GM12878 (cell line): ENCODE results near the gene SMIM5. TPM values are rescaled to one million over a fixed set of nuclear protein-coding genes. Genes with fewer than 3 reads are reported as not detected.

Experiments
- ATAC-seq: fragments of 200-7000 bp; cut with Tn5 transposase; 3 replicates; pipeline ENCODE4 v1.9.1; 2020; ENCODE audit warnings: mild to moderate bottlenecking, moderate library complexity
- BruUV-seq: library from RNA; stranded (reverse); fragments of 400-500 nt; replicated peaks from 2 replicates; lab custom pipeline; 2021; lab: Mats Ljungman, UMichigan
- CTCF ChIA-PET: fragments of 300-600 bp; sonication (Branson Sonifier 250); formaldehyde crosslinking; extraction: SDS; loops from one replicate; lab custom pipeline; 2021; ENCODE audit warnings: inconsistent platforms; lab: Yijun Ruan, JAX
- POLR2A ChIA-PET: fragments of 350-600 bp; formaldehyde crosslinking; extraction: SDS; loops from one replicate; lab custom pipeline; 2021; ENCODE audit warnings: inconsistent platforms; lab: Charles Lee
- RAD21 ChIA-PET: fragments of 300-600 bp; sonication (Branson Sonifier 250); formaldehyde crosslinking; loops from one replicate; lab custom pipeline; 2023; ENCODE audit warnings: antibody characterized with exemption; ENCODE audit not compliant: unreplicated experiment; lab: Charles Lee
- SMC1A ChIA-PET: fragments of 300-600 bp; sonication (Branson Sonifier 250); formaldehyde crosslinking; loops from one replicate; lab custom pipeline; 2023; ENCODE audit not compliant: unreplicated experiment, uncharacterized antibody; lab: Charles Lee
- DNase-seq: peaks from one replicate; pipeline ENCODE4 v3.0.0-alpha.2; 2011; ENCODE audit warnings: low read depth, low spot score
- FAIRE-seq: peaks from 3 replicates; lab custom pipeline; 2011; peaks lifted over from hg19 to GRCh38; lab: Jason Lieb, UNC
- H2AFZ ChIP-seq: 2 replicates; pipeline ENCODE4 v1.6.0; 2011; ENCODE audit warnings: low read depth, low read length, control low read depth; ENCODE audit not compliant: control insufficient read depth
- H3K27ac ChIP-seq: 2 replicates; pipeline ENCODE4 v1.5.1; 2011; ENCODE audit warnings: control low read depth; ENCODE audit not compliant: control insufficient read depth, insufficient read depth
- H3K27me3 ChIP-seq, 2 experiments: replicated peaks in 1 of 2; 2 replicates each; pipeline versions ENCODE4 v1.6.0 to v1.6.1; 2011; ENCODE audit warnings: low read length in 1 of 2; ENCODE audit not compliant: control insufficient read depth in 2 of 2, insufficient read depth in 2 of 2
- H3K36me3 ChIP-seq, 2 experiments: 2 replicates each; pipeline ENCODE4 v1.5.1; 2011; ENCODE audit warnings: low read length in 1 of 2; ENCODE audit not compliant: control insufficient read depth in 2 of 2, insufficient read depth in 2 of 2
- H3K4me1 ChIP-seq: 2 replicates; pipeline ENCODE4 v1.6.1; 2011; ENCODE audit warnings: mild to moderate bottlenecking, low read length, moderate library complexity, mixed read lengths; ENCODE audit not compliant: control insufficient read depth, insufficient read depth
- H3K4me2 ChIP-seq: 2 replicates; pipeline ENCODE4 v1.6.0; 2011; ENCODE audit warnings: control low read depth; ENCODE audit not compliant: control insufficient read depth, insufficient read depth
- H3K4me3 ChIP-seq: fragments of 200-600 bp; sonication (generic); 2 replicates; pipeline ENCODE4 v1.5.1; 2016
- H3K79me2 ChIP-seq: 2 replicates; pipeline ENCODE4 v1.6.0; 2011; ENCODE audit warnings: low read length; ENCODE audit not compliant: control insufficient read depth, insufficient read depth
- H3K9ac ChIP-seq: 2 replicates; pipeline ENCODE4 v1.8.0; 2011; ENCODE audit warnings: low read length, control low read depth, mixed read lengths; ENCODE audit not compliant: control insufficient read depth, insufficient read depth
- H3K9me3 ChIP-seq: replicated peaks from 3 replicates; pipeline ENCODE4 v1.5.1; 2011; ENCODE audit warnings: mild to moderate bottlenecking, low read length; ENCODE audit not compliant: control insufficient read depth, insufficient read depth
- H4K20me1 ChIP-seq: 2 replicates; pipeline ENCODE4 v1.6.0; 2011; ENCODE audit not compliant: control insufficient read depth, insufficient read depth
- ZBTB40 ChIP-seq: fragments of 450-650 bp; IDR thresholded peaks from 2 replicates; pipeline ENCODE4 v1.6.1; 2016; ENCODE audit warnings: mild to moderate bottlenecking, moderate library complexity, borderline replicate concordance
- WGBS: methylation state at CpG from one replicate; pipeline ENCODE4 v1.1.6; 2016; ENCODE audit warnings: low lambda C conversion rate; ENCODE audit not compliant: insufficient replicate concordance, insufficient coverage; ENCODE audit errors: missing lambda C conversion rate; 5-methylcytosine and 5-hydroxymethylcytosine counted together
- in situ Hi-C: fragments of 300-500 bp; cut with MboI; formaldehyde crosslinking; loops from 9 replicates; pipeline ENCODE4 v1.14.3; 2018; ENCODE audit warnings: mixed read lengths
- intact Hi-C: fragments of 100-400 bp; cut with micrococcal nuclease; formaldehyde crosslinking; loops from one replicate; pipeline ENCODE4 v1.14.2; 2022; ENCODE audit not compliant: unreplicated experiment
- polyA plus RNA-seq, 11 experiments: library from polyadenylated mRNA; depleted of rRNA in 4 of 11; unstranded in 6 of 11; stranded (reverse) in 5 of 11; fragments of >200 nt; fragmentation: Nextera tagmentation in 4 of 11; fragmentation: Illumina TruSeq in 1 of 11; extraction: Ambion mirVana in 4 of 11; extraction: Trizol in 1 of 11; gene quantifications; 1 replicate in 1 of 11; 2 replicates in 10 of 11; pipeline versions ENCODE4 v1.2.1 to v1.2.3, GENCODE V29; 2011 to 2016; ENCODE audit warnings: inconsistent platforms in 2 of 11, missing spikeins in 2 of 11, low read depth in 1 of 11
- total RNA-seq, 4 experiments: library from RNA; depleted of rRNA in 3 of 4; stranded (reverse); fragments of >200 nt in 3 of 4; fragmentation: Illumina TruSeq in 1 of 4; extraction: Trizol in 1 of 4; gene quantifications; 2 replicates each; pipeline versions ENCODE4 v1.2.1 to v1.2.3, GENCODE V29; 2013 to 2021
- TF ChIP-seq, protein P1 (sequence below): fragments of 450-650 bp; IDR thresholded peaks from 2 replicates; pipeline ENCODE4 v1.6.1; 2018; ENCODE audit warnings: borderline replicate concordance, mild to moderate bottlenecking; ENCODE audit not compliant: partially characterized antibody

The SMIM5 gene
- total and polyA plus RNA-seq, 10 of the 15 experiments (the other 5 are each of a cell fraction or from before 2014, with no cell fraction given): 0.08 to 0.11 TPM; not detected in 8

DNA sequence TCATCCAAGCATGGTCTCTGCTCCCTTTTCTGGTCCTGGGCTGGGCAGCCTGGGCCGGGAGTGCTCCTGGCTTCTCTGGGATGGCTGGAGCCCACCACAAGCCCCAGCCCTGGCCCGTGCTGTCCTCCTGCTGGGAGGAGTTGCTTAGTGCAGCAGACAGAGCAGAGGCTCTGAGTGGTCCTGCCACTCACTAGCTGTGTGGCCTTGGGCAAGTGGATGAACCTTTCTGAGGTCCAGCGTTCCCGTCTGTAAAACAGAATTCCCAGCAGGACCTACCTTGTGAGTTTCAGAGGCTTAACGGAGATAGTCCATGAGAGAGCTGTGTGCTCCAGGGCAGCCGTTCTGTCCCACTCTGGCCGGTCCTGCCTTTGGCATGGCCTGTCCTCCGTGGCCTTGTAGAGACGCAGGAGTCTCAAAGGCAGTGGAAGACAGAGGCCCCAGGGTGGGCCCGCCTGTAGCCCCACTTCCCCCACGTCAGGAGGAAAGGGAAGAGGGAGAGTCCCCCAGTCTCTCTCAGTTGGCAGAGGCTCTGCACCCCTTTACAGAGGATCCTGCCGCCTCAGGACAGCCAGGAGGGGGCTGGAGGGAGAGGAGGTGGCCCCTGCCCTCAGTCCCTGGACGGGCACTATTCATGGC, 37.8 kb upstream of the SMIM5 start:
- Histone ChIP-seq H3K4me1 (no peaks in the 10 kb centered on the region), H4K20me1 (no peaks in the 10 kb centered on the region), H3K4me3 (no peak overlapping the region), H3K79me2 (no peaks in the 10 kb centered on the region), H2AFZ (no peak overlapping the region), H3K4me2 (no peak overlapping the region), H3K27ac (no peak overlapping the region), H3K27me3 (no peaks in the 10 kb centered on the region; a peak in 1 of 4 replicates), H3K9ac (no peak overlapping the region), H3K9me3 (no peaks in the 10 kb centered on the region), H3K36me3 (no peaks in the 10 kb centered on the region)
- intact Hi-C loops (no loop called here), in situ Hi-C loops (loop anchor here (10.0 kb wide), 1 partner anchor 171 kb away; no protein-coding TSS in a partner anchor)
- TF ChIP-seq, protein P1, sequence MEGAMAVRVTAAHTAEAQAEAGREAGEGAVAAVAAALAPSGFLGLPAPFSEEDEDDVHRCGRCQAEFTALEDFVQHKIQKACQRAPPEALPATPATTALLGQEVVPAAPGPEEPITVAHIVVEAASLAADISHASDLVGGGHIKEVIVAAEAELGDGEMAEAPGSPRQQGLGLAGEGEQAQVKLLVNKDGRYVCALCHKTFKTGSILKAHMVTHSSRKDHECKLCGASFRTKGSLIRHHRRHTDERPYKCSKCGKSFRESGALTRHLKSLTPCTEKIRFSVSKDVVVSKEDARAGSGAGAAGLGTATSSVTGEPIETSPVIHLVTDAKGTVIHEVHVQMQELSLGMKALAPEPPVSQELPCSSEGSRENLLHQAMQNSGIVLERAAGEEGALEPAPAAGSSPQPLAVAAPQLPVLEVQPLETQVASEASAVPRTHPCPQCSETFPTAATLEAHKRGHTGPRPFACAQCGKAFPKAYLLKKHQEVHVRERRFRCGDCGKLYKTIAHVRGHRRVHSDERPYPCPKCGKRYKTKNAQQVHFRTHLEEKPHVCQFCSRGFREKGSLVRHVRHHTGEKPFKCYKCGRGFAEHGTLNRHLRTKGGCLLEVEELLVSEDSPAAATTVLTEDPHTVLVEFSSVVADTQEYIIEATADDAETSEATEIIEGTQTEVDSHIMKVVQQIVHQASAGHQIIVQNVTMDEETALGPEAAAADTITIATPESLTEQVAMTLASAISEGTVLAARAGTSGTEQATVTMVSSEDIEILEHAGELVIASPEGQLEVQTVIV: no peak
- TF ChIP-seq ZBTB40: no peak
- POLR2A ChIA-PET: no interaction called here
- BruUV-seq: no TSS peak
- SMC1A ChIA-PET: no interaction called here
- DNase-seq (no peak), FAIRE-seq (no peak), ATAC-seq (no peak)
- WGBS: 37% methylated on average over 13 of the region's 13 CpGs
- RAD21 ChIA-PET: no interaction called here
- CTCF ChIA-PET: interaction anchor here (1.3 kb wide), 1 partner anchor 154 kb away, joined by 5 read pairs; no protein-coding TSS in a partner anchor
